SK-N-SH (cell line): ENCODE results near the gene SRGN. TPM values are rescaled to one million over a fixed set of nuclear protein-coding genes. Genes with fewer than 3 reads are reported as not detected.

ENCODE experiments used
- CTCF ChIA-PET: fragments of 300-600, 350-600 bp; formaldehyde crosslinking; extraction: SDS; loops from one replicate; lab custom pipeline; 2021; lab: Yijun Ruan, JAX
- POLR2A ChIA-PET: fragments of 350-600 bp; sonication (Branson Sonifier 250); formaldehyde crosslinking; extraction: SDS; loops from one replicate; lab custom pipeline; 2020; ENCODE audit warnings: antibody characterized with exemption, inconsistent platforms; lab: Yijun Ruan, JAX
- DNase-seq: peaks from one replicate; pipeline ENCODE4 v3.0.0; 2012
- H2AFZ ChIP-seq: fragments of 200-600 bp; sonication (generic); 2 replicates; pipeline ENCODE4 v1.8.1; 2016; ENCODE audit warnings: antibody characterized with exemption, mild to moderate bottlenecking, low read depth
- H3F3A ChIP-seq: fragments of 200-600 bp; sonication (generic); replicated peaks from 2 replicates; pipeline ENCODE3; 2016; ENCODE audit warnings: antibody characterized with exemption, mild to moderate bottlenecking; ENCODE audit not compliant: insufficient read depth
- H3K27ac ChIP-seq, 2 experiments: fragments of 200-500 bp in 1 of 2; fragments of 200-600 bp in 1 of 2; sonication (Bioruptor generic) in 1 of 2; sonication (generic), shearing (Covaris generic) in 1 of 2; 2 replicates each; pipeline versions ENCODE4 v1.5.1 to v1.6.1; 2014 to 2016; ENCODE audit warnings: low read depth in 2 of 2, inconsistent platforms in 1 of 2, low read length in 1 of 2, mild to moderate bottlenecking in 1 of 2, mixed read lengths in 1 of 2
- H3K27me3 ChIP-seq: fragments of 200-600 bp; sonication (generic), shearing (Covaris generic); 2 replicates; pipeline ENCODE4 v1.6.1; 2016; ENCODE audit warnings: mixed run types; ENCODE audit not compliant: insufficient read depth
- H3K36me3 ChIP-seq, 2 experiments: fragments of 200-500 bp in 1 of 2; fragments of 200-600 bp in 1 of 2; sonication (Bioruptor generic) in 1 of 2; sonication (generic) in 1 of 2; replicated peaks in 1 of 2; 2 replicates each; pipeline versions ENCODE3 to v1.5.1; 2014 to 2016; ENCODE audit warnings: low read length in 1 of 2, mild to moderate bottlenecking in 1 of 2; ENCODE audit not compliant: insufficient read depth in 2 of 2, control insufficient read depth in 1 of 2
- H3K4me1 ChIP-seq, 2 experiments: fragments of 200-500 bp in 1 of 2; fragments of 200-600 bp in 1 of 2; sonication (Bioruptor generic) in 1 of 2; sonication (generic), shearing (Covaris generic) in 1 of 2; 2 replicates each; pipeline versions ENCODE4 v1.5.1 to v1.6.1; 2014 to 2016; ENCODE audit warnings: low read depth in 1 of 2, low read length in 1 of 2, mixed run types in 1 of 2; ENCODE audit not compliant: insufficient read depth in 2 of 2, control insufficient read depth in 1 of 2
- H3K4me2 ChIP-seq: fragments of 200-600 bp; sonication (generic), shearing (Covaris generic); 2 replicates; pipeline ENCODE4 v1.6.1; 2017; ENCODE audit warnings: mixed run types
- H3K4me3 ChIP-seq, 2 experiments: fragments of 200-500 bp in 1 of 2; fragments of 200-600 bp in 1 of 2; sonication (Bioruptor generic) in 1 of 2; sonication (generic), shearing (Covaris generic) in 1 of 2; 2 replicates each; pipeline versions ENCODE4 v1.5.1 to v1.8.1; 2014 to 2016; ENCODE audit warnings: low read depth in 2 of 2, inconsistent platforms in 1 of 2, low read length in 1 of 2, mild to moderate bottlenecking in 1 of 2, mixed read lengths in 1 of 2, moderate library complexity in 1 of 2
- H3K79me2 ChIP-seq: fragments of 200-600 bp; sonication (generic); 2 replicates; pipeline ENCODE4 v1.8.1; 2017; ENCODE audit warnings: mild to moderate bottlenecking; ENCODE audit not compliant: insufficient read depth
- H3K9ac ChIP-seq: fragments of 200-600 bp; sonication (generic); 2 replicates; pipeline ENCODE4 v1.6.1; 2017; ENCODE audit warnings: mixed run types
- H3K9me2 ChIP-seq: fragments of 200-600 bp; sonication (generic); 2 replicates; pipeline ENCODE4 v1.6.1; 2017; ENCODE audit warnings: mixed run types
- H3K9me3 ChIP-seq: fragments of 200-600 bp; sonication (generic); 2 replicates; pipeline ENCODE4 v1.6.1; 2017; ENCODE audit warnings: mixed run types, mild to moderate bottlenecking, moderate library complexity
- H4K20me1 ChIP-seq: fragments of 200-600 bp; sonication (generic); 2 replicates; pipeline ENCODE4 v1.6.1; 2017; ENCODE audit warnings: mild to moderate bottlenecking, mixed run types; ENCODE audit not compliant: insufficient read depth
- CHD2 ChIP-seq: fragments of 150-350 bp; IDR thresholded peaks from 2 replicates; pipeline ENCODE4 v1.6.1; 2018; ENCODE audit warnings: low read length; ENCODE audit not compliant: partially characterized antibody
- ELF1 ChIP-seq: IDR thresholded peaks from 2 replicates; pipeline ENCODE4 v1.4.0; 2012
- EZH2phosphoT487 ChIP-seq: fragments of 200-600 bp; sonication (generic); IDR thresholded peaks from 2 replicates; pipeline ENCODE4 v1.6.1; 2017; ENCODE audit warnings: low read depth, mixed run types, mild to moderate bottlenecking, antibody characterized with exemption, moderate library complexity, borderline replicate concordance
- FOSL2 ChIP-seq: IDR thresholded peaks from 2 replicates; pipeline ENCODE4 v1.4.0; 2012; ENCODE audit warnings: low read depth, mild to moderate bottlenecking, moderate library complexity, borderline replicate concordance
- GABPA ChIP-seq: IDR thresholded peaks from 2 replicates; pipeline ENCODE4 v1.4.0; 2012; ENCODE audit warnings: low read depth, mild to moderate bottlenecking
- MXI1 ChIP-seq: IDR thresholded peaks from 2 replicates; pipeline ENCODE4 v1.6.1; 2012; ENCODE audit warnings: mild to moderate bottlenecking, low read depth, low read length, improper control_type of control experiment
- PBX3 ChIP-seq: IDR thresholded peaks from 2 replicates; pipeline ENCODE4; 2012
- POLR2AphosphoS5 ChIP-seq: IDR thresholded peaks from 2 replicates; pipeline ENCODE4 v1.6.1; 2012; ENCODE audit warnings: low read depth, low read length
- RFX5 ChIP-seq: IDR thresholded peaks from 2 replicates; pipeline ENCODE4 v1.6.1; 2012; ENCODE audit warnings: mild to moderate bottlenecking, improper control_type of control experiment, low read length
- RXRA ChIP-seq: IDR thresholded peaks from 2 replicates; pipeline ENCODE4 v1.4.0; 2012; ENCODE audit warnings: low read depth, mild to moderate bottlenecking, borderline replicate concordance
- SIN3A ChIP-seq: IDR thresholded peaks from 2 replicates; pipeline ENCODE4 v1.6.1; 2012; ENCODE audit warnings: low read depth, mild to moderate bottlenecking, low read length, moderate library complexity, borderline replicate concordance
- SMC3 ChIP-seq: IDR thresholded peaks from 2 replicates; pipeline ENCODE4 v1.6.1; 2012; ENCODE audit warnings: low read depth, low read length, improper control_type of control experiment
- TAF1 ChIP-seq: IDR thresholded peaks from 2 replicates; pipeline ENCODE4 v1.6.1; 2012; ENCODE audit warnings: low read depth, mild to moderate bottlenecking, low read length, moderate library complexity, borderline replicate concordance
- USF1 ChIP-seq: IDR thresholded peaks from 2 replicates; pipeline ENCODE4 v1.4.0; 2012; ENCODE audit warnings: low read depth, borderline replicate concordance
- WGBS: methylation state at CpG from one replicate; pipeline ENCODE4 v1.1.6; 2017; ENCODE audit warnings: low lambda C conversion rate; 5-methylcytosine and 5-hydroxymethylcytosine counted together
- polyA plus RNA-seq, 3 experiments: library from polyadenylated mRNA; depleted of rRNA; stranded (reverse); fragments of >200 nt; gene quantifications; 2 replicates each; pipeline ENCODE4 v1.2.3, GENCODE V29; 2012
- TF ChIP-seq, protein P1 (sequence below): IDR thresholded peaks from 2 replicates; pipeline ENCODE4 v1.4.0; 2012; ENCODE audit warnings: low read depth
- TF ChIP-seq, protein P2 (sequence below): fragments of 200-600 bp; sonication (generic); IDR thresholded peaks from 2 replicates; pipeline ENCODE4 v1.6.1; 2017; ENCODE audit warnings: antibody characterized with exemption, mild to moderate bottlenecking, moderate library complexity
- TF ChIP-seq, protein P3 (sequence below): fragments of 150-350 bp; IDR thresholded peaks from 2 replicates; pipeline ENCODE4 v1.6.1; 2017; ENCODE audit warnings: antibody characterized with exemption, low read length, low read depth, borderline replicate concordance

Gene SRGN
- polyA plus RNA-seq, 1 of the 3 experiments (the other 2 are of a cell fraction), result 0.10 TPM

DNA sequence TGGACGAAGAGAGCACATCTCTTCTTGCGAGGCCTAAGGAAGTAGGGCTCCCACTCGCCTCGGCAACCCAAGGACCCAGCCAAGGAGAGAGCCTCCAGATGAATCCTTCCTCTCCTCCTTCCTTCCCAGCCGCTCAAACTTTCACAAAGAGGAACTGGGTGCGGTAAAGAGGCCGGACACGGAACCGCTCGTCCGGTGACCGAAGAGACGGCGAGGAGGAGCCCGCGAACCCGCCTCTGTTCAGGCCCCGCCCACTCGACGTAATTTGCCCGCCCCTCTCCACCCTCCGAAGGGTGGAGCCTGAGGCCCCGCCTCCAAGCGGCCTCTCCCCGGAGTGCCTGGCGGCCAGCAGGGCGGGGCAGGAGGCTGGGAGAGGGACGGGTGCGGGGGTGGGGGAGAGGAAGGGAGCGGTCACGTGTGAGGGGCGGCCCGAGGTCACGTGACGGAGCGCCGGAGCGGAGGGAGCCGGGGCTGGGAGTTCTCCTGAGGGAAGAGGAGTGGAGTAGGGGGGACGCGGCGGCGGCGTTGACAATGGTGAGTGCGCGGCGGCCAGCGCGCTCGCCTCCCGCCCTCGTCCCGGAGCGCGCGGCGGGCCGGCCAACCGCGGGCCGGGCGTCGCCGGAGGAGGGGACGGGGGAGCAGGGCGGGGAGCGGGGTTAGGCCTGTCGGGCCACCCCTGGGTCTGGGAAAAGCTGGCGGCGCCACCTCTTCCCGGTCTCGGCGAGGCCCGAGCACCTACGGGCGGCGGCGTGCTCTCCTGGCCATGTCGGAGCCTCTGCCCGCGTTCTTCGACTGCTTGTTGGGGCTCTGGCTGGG lies 36.1 kb downstream of the SRGN start, which contains the start of gene VPS26A:
TSS of gene VPS26A (plus strand) at position 432 of the 816 bp plus-strand sequence. CDS start at position 532, 100 bp downstream.
- Histone ChIP-seq H4K20me1 (peaks cover 24% of the 10 kb centered on the region), H3K4me1 (peaks cover 0 to 3% of the 10 kb centered on the region in 2 experiments; a peak in 2 of 4 replicates), H3K4me3 (peak within 1 kb of the TSS; percentile 78 to 84), H3K79me2 (peaks cover 48% of the 10 kb centered on the region), H3K4me2 (peak within 1 kb of the TSS; percentile 82), H2AFZ (peak within 1 kb of the TSS; percentile 73), H3F3A (peaks cover 16% of the 10 kb centered on the region), H3K36me3 (no peaks in the 10 kb centered on the region), H3K9ac (peak within 1 kb of the TSS; percentile 93), H3K9me3 (no peaks in the 10 kb centered on the region), H3K27me3 (no peaks in the 10 kb centered on the region), H3K9me2 (no peaks in the 10 kb centered on the region), H3K27ac (peak within 1 kb of the TSS; percentile 89 to 97)
- POLR2A ChIA-PET, result no interaction called here
- DNase-seq, result peak; percentile 99
- under 1% methylated on average over 27 of the region's 82 CpGs for WGBS
- 0 out of 2 replicates have a peak, but pooled peaks have one; percentile 8 for TF ChIP-seq SIN3A
- peak; percentile 98 for TF ChIP-seq USF1
- no peak for TF ChIP-seq EZH2phosphoT487
- TF ChIP-seq GABPA, result peak; percentile 43; the same call in 1 of the 2 replicates
- TF ChIP-seq POLR2AphosphoS5, result peak; percentile 94
- TF ChIP-seq, protein P1, sequence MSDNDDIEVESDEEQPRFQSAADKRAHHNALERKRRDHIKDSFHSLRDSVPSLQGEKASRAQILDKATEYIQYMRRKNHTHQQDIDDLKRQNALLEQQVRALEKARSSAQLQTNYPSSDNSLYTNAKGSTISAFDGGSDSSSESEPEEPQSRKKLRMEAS, result peak; percentile 43
- no peak for TF ChIP-seq FOSL2
- TF ChIP-seq SMC3, result peak; percentile 26; the same call in 1 of the 2 replicates
- TF ChIP-seq, protein P2, sequence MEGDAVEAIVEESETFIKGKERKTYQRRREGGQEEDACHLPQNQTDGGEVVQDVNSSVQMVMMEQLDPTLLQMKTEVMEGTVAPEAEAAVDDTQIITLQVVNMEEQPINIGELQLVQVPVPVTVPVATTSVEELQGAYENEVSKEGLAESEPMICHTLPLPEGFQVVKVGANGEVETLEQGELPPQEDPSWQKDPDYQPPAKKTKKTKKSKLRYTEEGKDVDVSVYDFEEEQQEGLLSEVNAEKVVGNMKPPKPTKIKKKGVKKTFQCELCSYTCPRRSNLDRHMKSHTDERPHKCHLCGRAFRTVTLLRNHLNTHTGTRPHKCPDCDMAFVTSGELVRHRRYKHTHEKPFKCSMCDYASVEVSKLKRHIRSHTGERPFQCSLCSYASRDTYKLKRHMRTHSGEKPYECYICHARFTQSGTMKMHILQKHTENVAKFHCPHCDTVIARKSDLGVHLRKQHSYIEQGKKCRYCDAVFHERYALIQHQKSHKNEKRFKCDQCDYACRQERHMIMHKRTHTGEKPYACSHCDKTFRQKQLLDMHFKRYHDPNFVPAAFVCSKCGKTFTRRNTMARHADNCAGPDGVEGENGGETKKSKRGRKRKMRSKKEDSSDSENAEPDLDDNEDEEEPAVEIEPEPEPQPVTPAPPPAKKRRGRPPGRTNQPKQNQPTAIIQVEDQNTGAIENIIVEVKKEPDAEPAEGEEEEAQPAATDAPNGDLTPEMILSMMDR, result peak; percentile 50; the same call in 1 of the 2 replicates
- peak; percentile 33 for TF ChIP-seq PBX3
- peak; percentile 55 for TF ChIP-seq TAF1
- no peak for TF ChIP-seq RFX5
- TF ChIP-seq, protein P3, sequence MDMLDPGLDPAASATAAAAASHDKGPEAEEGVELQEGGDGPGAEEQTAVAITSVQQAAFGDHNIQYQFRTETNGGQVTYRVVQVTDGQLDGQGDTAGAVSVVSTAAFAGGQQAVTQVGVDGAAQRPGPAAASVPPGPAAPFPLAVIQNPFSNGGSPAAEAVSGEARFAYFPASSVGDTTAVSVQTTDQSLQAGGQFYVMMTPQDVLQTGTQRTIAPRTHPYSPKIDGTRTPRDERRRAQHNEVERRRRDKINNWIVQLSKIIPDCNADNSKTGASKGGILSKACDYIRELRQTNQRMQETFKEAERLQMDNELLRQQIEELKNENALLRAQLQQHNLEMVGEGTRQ, result peak; percentile 96
- peak; percentile 69; the same call in 1 of the 2 replicates for TF ChIP-seq MXI1
- TF ChIP-seq CHD2, result peak; percentile 50
- TF ChIP-seq RXRA, result no peak
- TF ChIP-seq ELF1, result 0 out of 2 replicates have a peak, but pooled peaks have one; percentile 39
- CTCF ChIA-PET, result interaction anchor here (1.1 kb wide), 1 partner anchor 9 kb away, joined by 3 read pairs; no protein-coding TSS in a partner anchor
